ENCODE data around the gene RFX1.
A peak's percentile ranks its signal among the peaks of the same experiment; 100 is the strongest.

RFX1 gene

GRCh38 chr19:14003251-14004055 lies 2.7 kb downstream of the RFX1 start (continued):
- TF ChIP-seq, protein P1, sequence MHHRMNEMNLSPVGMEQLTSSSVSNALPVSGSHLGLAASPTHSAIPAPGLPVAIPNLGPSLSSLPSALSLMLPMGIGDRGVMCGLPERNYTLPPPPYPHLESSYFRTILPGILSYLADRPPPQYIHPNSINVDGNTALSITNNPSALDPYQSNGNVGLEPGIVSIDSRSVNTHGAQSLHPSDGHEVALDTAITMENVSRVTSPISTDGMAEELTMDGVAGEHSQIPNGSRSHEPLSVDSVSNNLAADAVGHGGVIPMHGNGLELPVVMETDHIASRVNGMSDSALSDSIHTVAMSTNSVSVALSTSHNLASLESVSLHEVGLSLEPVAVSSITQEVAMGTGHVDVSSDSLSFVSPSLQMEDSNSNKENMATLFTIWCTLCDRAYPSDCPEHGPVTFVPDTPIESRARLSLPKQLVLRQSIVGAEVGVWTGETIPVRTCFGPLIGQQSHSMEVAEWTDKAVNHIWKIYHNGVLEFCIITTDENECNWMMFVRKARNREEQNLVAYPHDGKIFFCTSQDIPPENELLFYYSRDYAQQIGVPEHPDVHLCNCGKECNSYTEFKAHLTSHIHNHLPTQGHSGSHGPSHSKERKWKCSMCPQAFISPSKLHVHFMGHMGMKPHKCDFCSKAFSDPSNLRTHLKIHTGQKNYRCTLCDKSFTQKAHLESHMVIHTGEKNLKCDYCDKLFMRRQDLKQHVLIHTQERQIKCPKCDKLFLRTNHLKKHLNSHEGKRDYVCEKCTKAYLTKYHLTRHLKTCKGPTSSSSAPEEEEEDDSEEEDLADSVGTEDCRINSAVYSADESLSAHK (tag by site-specific recombination; IDR thresholded peaks at IDR 0.05), result 0 out of 2 replicates have a peak, but pooled peaks have one; percentile 23
- TF ChIP-seq, protein P2, sequence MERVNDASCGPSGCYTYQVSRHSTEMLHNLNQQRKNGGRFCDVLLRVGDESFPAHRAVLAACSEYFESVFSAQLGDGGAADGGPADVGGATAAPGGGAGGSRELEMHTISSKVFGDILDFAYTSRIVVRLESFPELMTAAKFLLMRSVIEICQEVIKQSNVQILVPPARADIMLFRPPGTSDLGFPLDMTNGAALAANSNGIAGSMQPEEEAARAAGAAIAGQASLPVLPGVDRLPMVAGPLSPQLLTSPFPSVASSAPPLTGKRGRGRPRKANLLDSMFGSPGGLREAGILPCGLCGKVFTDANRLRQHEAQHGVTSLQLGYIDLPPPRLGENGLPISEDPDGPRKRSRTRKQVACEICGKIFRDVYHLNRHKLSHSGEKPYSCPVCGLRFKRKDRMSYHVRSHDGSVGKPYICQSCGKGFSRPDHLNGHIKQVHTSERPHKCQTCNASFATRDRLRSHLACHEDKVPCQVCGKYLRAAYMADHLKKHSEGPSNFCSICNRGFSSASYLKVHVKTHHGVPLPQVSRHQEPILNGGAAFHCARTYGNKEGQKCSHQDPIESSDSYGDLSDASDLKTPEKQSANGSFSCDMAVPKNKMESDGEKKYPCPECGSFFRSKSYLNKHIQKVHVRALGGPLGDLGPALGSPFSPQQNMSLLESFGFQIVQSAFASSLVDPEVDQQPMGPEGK (tag by site-specific recombination; IDR thresholded peaks at IDR 0.05), result no peak
- TF ChIP-seq ZNF112 (tag by site-specific recombination; IDR thresholded peaks at IDR 0.05) (no peak), IKZF3 (tag by site-specific recombination; IDR thresholded peaks at IDR 0.05) (no peak), ZBTB20 (tag by site-specific recombination; IDR thresholded peaks at IDR 0.05) (peak; percentile 53), ZNF211 (tag by site-specific recombination; IDR thresholded peaks at IDR 0.05; ENCODE audit: low read depth) (no peak), ZNF629 (tag by site-specific recombination; IDR thresholded peaks at IDR 0.05) (no peak), KLF7 (tag by site-specific recombination; IDR thresholded peaks at IDR 0.05; ENCODE audit: borderline replicate concordance) (no peak), ZNF433 (tag by site-specific recombination; IDR thresholded peaks at IDR 0.05; ENCODE audit: low read depth) (no peak), ZNF223 (tag by site-specific recombination; IDR thresholded peaks at IDR 0.05) (no peak), ZBTB26 (tag by site-specific recombination; optimal IDR thresholded peaks at IDR 0.05) (no peak), ZNF184 (tag by site-specific recombination; IDR thresholded peaks at IDR 0.05) (no peak), ZNF600 (tag by site-specific recombination; IDR thresholded peaks at IDR 0.05) (no peak), ZNF239 (tag by site-specific recombination; IDR thresholded peaks at IDR 0.05) (no peak), ZNF157 (tag by site-specific recombination; IDR thresholded peaks at IDR 0.05) (no peak), SCRT1 (tag by site-specific recombination; IDR thresholded peaks at IDR 0.05; ENCODE audit: borderline replicate concordance) (peak; percentile 73; the same call in 1 of the 2 replicates), HIC1 (tag by site-specific recombination; IDR thresholded peaks at IDR 0.05) (no peak), MYNN (tag by site-specific recombination; IDR thresholded peaks at IDR 0.05; ENCODE audit: borderline replicate concordance) (no peak), ZFP41 (tag by site-specific recombination; IDR thresholded peaks at IDR 0.05; ENCODE audit: borderline replicate concordance) (no peak), ZNF335 (tag by site-specific recombination; conservative IDR thresholded peaks at IDR 0.05) (no peak), ZNF416 (tag by site-specific recombination; IDR thresholded peaks at IDR 0.05) (no peak)
- TF ChIP-seq, protein P3, sequence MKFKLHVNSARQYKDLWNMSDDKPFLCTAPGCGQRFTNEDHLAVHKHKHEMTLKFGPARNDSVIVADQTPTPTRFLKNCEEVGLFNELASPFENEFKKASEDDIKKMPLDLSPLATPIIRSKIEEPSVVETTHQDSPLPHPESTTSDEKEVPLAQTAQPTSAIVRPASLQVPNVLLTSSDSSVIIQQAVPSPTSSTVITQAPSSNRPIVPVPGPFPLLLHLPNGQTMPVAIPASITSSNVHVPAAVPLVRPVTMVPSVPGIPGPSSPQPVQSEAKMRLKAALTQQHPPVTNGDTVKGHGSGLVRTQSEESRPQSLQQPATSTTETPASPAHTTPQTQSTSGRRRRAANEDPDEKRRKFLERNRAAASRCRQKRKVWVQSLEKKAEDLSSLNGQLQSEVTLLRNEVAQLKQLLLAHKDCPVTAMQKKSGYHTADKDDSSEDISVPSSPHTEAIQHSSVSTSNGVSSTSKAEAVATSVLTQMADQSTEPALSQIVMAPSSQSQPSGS (tag by site-specific recombination; IDR thresholded peaks at IDR 0.05; ENCODE audit: low read depth), result no peak
- TF ChIP-seq, protein P4, sequence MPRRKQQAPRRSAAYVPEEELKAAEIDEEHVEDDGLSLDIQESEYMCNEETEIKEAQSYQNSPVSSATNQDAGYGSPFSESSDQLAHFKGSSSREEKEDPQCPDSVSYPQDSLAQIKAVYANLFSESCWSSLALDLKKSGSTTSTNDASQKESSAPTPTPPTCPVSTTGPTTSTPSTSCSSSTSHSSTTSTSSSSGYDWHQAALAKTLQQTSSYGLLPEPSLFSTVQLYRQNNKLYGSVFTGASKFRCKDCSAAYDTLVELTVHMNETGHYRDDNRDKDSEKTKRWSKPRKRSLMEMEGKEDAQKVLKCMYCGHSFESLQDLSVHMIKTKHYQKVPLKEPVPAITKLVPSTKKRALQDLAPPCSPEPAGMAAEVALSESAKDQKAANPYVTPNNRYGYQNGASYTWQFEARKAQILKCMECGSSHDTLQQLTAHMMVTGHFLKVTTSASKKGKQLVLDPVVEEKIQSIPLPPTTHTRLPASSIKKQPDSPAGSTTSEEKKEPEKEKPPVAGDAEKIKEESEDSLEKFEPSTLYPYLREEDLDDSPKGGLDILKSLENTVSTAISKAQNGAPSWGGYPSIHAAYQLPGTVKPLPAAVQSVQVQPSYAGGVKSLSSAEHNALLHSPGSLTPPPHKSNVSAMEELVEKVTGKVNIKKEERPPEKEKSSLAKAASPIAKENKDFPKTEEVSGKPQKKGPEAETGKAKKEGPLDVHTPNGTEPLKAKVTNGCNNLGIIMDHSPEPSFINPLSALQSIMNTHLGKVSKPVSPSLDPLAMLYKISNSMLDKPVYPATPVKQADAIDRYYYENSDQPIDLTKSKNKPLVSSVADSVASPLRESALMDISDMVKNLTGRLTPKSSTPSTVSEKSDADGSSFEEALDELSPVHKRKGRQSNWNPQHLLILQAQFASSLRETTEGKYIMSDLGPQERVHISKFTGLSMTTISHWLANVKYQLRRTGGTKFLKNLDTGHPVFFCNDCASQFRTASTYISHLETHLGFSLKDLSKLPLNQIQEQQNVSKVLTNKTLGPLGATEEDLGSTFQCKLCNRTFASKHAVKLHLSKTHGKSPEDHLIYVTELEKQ (tag by site-specific recombination; IDR thresholded peaks at IDR 0.05; ENCODE audit: borderline replicate concordance), result no peak
